NCI-H146 treated with DMSO at 0.1 percent for 48 hours (cell line): ENCODE measurements around the gene IMPDH1.

Source experiments
- DNase-seq: peaks from one replicate; lab custom pipeline; 2025; ENCODE audit not compliant: unreplicated experiment; lab: John Stamatoyannopoulos, UW

The IMPDH1 gene

GRCh38 chr7:128406314-128407232, 3.2 kb downstream of the IMPDH1 start:
- DNase-seq = no peak

GRCh38 chr7:128405471-128406313, 4.1 kb downstream of the IMPDH1 start:
- no peak for DNase-seq

GRCh38 chr7:128404886-128405470, 4.8 kb downstream of the IMPDH1 start:
- no peak for DNase-seq

- no peak for DNase-seq
Measured at GRCh38 chr7:128404143-128404681, 5.6 kb downstream of the IMPDH1 start.

- DNase-seq = no peak
Measured at GRCh38 chr7:128403676-128404075, 6.1 kb downstream of the IMPDH1 start.

- no peak for DNase-seq
Measured at GRCh38 chr7:128402356-128402755, 7.4 kb downstream of the IMPDH1 start.

GRCh38 chr7:128400566-128400965, 9.2 kb downstream of the IMPDH1 start:
- DNase-seq = no peak

GRCh38 chr7:128399991-128400390, 9.8 kb downstream of the IMPDH1 start:
- no peak for DNase-seq

- no peak for DNase-seq
Measured at GRCh38 chr7:128398841-128399135, 11.0 kb downstream of the IMPDH1 start.

- no peak for DNase-seq
Measured at GRCh38 chr7:128398016-128398840, 11.6 kb downstream of the IMPDH1 start.

GRCh38 chr7:128396357-128396756, 13.4 kb downstream of the IMPDH1 start:
- no peak for DNase-seq

- DNase-seq = no peak
Measured at GRCh38 chr7:128395748-128396147, 14.0 kb downstream of the IMPDH1 start.

- no peak for DNase-seq
Measured at GRCh38 chr7:128394904-128395496, 14.8 kb downstream of the IMPDH1 start.

GRCh38 chr7:128393526-128394330, 16.1 kb downstream of the IMPDH1 start:
- no peak for DNase-seq

- no peak for DNase-seq
Measured at GRCh38 chr7:128392446-128393327, 17.1 kb downstream of the IMPDH1 start.

GRCh38 chr7:128391805-128392204, 18.0 kb downstream of the IMPDH1 start:
- no peak for DNase-seq

- no peak for DNase-seq
Measured at GRCh38 chr7:128390871-128391565, 18.8 kb downstream of the IMPDH1 start.
